BJ (cell line): ENCODE results near the gene ULK1. TPM values are rescaled to one million over a fixed set of nuclear protein-coding genes. Genes with fewer than 3 reads are reported as not detected.
"Not testable (repeated sequence)": the region's sequence is repeated elsewhere in the genome, so short reads cannot be mapped to it uniquely, and the experiment has no call there.

Experiments
- CTCF ChIA-PET: fragments of 350-600 bp; formaldehyde crosslinking; extraction: SDS; loops from one replicate; lab custom pipeline; 2021; ENCODE audit warnings: antibody characterized with exemption, inconsistent platforms; lab: Yijun Ruan, JAX
- POLR2A ChIA-PET: fragments of 300-600 bp; sonication (Branson Sonifier 250); formaldehyde crosslinking; extraction: SDS; loops from one replicate; lab custom pipeline; 2021; ENCODE audit warnings: antibody characterized with exemption; lab: Charles Lee
- DNase-seq: peaks from one replicate; pipeline ENCODE4 v3.0.0-alpha.2; 2011; ENCODE audit warnings: low read depth
- H3K27me3 ChIP-seq: 2 replicates; pipeline ENCODE4 v1.6.0; 2011; ENCODE audit warnings: low read length; ENCODE audit not compliant: control insufficient read depth, insufficient read depth
- H3K36me3 ChIP-seq: 2 replicates; pipeline ENCODE4 v1.5.1; 2011; ENCODE audit warnings: low read length; ENCODE audit not compliant: control insufficient read depth, insufficient read depth
- H3K4me3 ChIP-seq: 2 replicates; pipeline ENCODE4 v1.5.1; 2011; ENCODE audit warnings: low read depth, mild to moderate bottlenecking, control low read depth, low read length
- polyA plus RNA-seq: library from polyadenylated mRNA; depleted of rRNA; stranded (reverse); fragments of >200 nt; gene quantifications from 2 replicates; pipeline ENCODE4 v1.2.3, GENCODE V29; 2011
- TF ChIP-seq, protein P1 (sequence below): IDR thresholded peaks from 2 replicates; pipeline ENCODE4 v1.5.1; 2011; ENCODE audit warnings: low read depth, mild to moderate bottlenecking, control low read depth, inconsistent platforms, low read length, moderate library complexity; ENCODE audit not compliant: insufficient read depth

ULK1 gene
- polyA plus RNA-seq, 1 experiment: 13.7 TPM

DNA sequence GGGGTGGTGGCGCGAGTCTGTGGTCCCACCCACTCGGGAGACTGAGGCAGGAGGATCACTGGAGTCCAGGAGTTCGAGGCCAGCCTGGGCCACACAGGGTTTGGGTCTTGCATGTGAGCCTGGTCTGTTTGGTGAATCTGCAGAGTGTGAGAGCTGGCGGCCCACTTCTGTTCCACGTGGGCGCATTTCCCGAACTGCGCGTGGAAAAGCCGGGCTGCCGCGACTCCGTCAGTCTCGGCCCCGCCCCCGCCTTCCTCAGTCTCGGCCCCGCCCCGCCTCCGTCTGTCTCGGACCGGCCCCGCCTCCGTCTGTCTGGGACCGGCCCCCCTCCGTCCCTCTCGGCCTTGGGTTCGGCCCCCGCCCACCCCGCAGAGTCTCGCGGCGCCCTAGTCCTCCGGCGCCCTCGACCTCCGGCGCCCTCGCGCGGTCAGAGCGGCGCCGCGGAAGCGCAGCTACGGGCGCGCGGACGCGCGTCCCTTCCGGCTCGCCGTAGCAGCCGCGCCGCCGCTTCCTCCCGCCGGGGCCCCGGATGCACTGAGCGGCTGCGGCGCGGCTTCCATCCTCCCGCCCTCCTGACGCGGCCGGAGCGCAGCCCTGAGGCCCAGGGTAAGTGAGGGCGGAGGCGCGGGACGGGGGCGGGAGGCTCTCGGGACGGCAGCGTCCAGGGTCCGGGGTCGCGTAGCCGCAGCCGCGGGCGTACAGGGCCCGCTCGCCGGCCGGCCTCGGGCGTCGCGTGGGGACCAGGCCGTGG lies 55.2 kb downstream of the ULK1 start, which contains the start of gene EP400:
EP400 (plus strand) TSS at position 512 of the 751 bp plus-strand sequence. CDS start 10,678 bp downstream, outside the sequence.
- CTCF ChIA-PET: interaction anchor here (0.6 to 2.3 kb wide), 11 partner anchors 9 to 1724 kb away, joined by 3 to 11 read pairs (median 3); partner anchors contain the start of gene ADGRD1
- peak within 1 kb of the TSS; percentile 84 for H3K4me3 ChIP-seq
- peak; percentile 52 for DNase-seq
- no peaks in the 10 kb centered on the region for H3K27me3 ChIP-seq
- POLR2A ChIA-PET: interaction anchor here (0.6 kb wide), 2 partner anchors 14 to 1071 kb away, joined by 3 to 4 read pairs; no protein-coding TSS in a partner anchor
- peaks cover 2% of the 10 kb centered on the region for H3K36me3 ChIP-seq
- TF ChIP-seq, protein P1, sequence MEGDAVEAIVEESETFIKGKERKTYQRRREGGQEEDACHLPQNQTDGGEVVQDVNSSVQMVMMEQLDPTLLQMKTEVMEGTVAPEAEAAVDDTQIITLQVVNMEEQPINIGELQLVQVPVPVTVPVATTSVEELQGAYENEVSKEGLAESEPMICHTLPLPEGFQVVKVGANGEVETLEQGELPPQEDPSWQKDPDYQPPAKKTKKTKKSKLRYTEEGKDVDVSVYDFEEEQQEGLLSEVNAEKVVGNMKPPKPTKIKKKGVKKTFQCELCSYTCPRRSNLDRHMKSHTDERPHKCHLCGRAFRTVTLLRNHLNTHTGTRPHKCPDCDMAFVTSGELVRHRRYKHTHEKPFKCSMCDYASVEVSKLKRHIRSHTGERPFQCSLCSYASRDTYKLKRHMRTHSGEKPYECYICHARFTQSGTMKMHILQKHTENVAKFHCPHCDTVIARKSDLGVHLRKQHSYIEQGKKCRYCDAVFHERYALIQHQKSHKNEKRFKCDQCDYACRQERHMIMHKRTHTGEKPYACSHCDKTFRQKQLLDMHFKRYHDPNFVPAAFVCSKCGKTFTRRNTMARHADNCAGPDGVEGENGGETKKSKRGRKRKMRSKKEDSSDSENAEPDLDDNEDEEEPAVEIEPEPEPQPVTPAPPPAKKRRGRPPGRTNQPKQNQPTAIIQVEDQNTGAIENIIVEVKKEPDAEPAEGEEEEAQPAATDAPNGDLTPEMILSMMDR: 0 out of 2 replicates have a peak, but pooled peaks have one; percentile 14

DNA sequence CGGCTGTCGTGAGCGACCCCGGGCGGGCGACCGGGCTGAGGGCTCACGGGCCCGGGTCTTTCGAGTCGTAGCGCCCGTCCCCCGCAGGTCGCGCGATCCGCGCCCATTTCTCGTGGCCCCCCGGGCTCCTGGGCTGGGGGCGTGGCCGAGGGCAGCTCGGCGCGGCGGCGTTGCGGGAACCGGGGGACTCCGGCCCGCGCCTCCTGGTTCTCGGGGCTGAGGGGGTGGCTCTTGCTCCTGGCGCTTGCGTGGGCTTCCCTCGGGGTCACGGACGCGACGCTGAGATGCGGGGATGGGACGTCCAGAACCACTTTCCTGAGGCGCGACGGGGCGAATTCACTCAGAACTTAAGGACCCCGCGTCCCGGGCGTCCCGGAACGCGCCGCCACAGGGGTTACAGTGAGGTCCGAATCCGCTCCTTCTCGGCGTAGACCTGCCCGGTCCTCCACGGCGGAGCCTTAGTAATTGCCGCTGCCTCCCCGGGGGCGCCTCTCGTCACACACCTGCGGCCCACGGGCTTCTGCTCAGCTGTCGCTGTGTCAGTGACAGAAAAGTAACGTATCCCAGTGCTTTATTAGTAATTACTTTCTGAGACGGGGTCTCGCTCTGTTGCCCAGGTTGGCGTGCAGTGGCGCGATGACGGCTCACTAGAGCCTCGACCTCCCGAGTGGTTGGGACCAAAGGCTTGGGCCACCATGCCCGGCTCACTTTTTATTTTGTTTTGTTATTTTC lies 55.9 kb downstream of the ULK1 start:
- peak overlapping the region; percentile 84 for H3K4me3 ChIP-seq
- DNase-seq: no peak
- POLR2A ChIA-PET: interaction anchor here (0.6 kb wide), 1 partner anchor 1072 kb away, joined by 4 read pairs; no protein-coding TSS in a partner anchor
- CTCF ChIA-PET: interaction anchor here (0.7 to 2.3 kb wide), 7 partner anchors 14 to 997 kb away, joined by 3 to 11 read pairs (median 4); partner anchors contain the start of gene ADGRD1
- TF ChIP-seq, protein P1: no peak
- H3K36me3 ChIP-seq: no peaks in the 10 kb centered on the region
- no peaks in the 10 kb centered on the region for H3K27me3 ChIP-seq

DNA sequence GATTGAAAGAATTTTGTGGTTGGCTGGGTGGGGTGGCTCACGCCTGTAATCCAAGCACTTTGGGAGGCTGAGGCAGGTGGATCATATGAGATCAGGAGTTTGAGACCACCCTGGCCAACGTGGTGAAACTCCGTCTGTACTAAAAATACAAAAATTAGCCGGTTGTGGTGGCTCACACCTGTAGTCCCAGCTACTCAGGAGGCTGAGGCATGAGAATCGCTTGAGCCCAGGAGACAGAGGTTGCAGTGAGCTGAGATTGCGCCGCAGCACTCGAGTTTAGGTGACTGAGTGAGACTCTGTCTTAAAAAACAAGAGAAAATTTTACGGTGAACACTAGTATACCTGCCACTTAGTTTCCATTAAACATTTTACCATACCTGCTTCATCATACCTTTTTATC lies 59.4 kb downstream of the ULK1 start:
- H3K4me3 ChIP-seq, POLR2A ChIA-PET, H3K27me3 ChIP-seq, H3K36me3 ChIP-seq, DNase-seq, CTCF ChIA-PET: not testable (repeated sequence)

DNA sequence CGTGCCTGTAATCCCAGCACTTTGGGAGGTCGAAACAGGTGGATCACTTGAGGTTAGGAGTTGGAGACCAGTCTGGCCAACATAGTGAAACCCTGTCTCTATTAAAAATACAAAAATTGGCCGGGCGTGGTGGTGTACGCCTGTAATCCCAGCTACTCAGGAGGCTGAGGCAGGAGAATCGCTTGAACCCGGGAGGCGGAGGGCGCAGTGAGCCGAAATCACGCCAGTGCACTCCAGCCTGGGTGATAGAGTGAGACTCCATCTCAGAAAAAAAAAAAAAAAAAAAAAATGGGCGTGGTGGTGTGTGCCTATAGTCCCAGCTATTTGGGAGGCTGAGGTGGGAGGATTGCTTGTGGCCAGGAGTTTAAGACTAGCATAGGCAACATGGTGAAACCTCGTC lies 60.0 kb downstream of the ULK1 start:
- H3K36me3 ChIP-seq, DNase-seq, POLR2A ChIA-PET, H3K27me3 ChIP-seq, H3K4me3 ChIP-seq: not testable (repeated sequence)
- CTCF ChIA-PET: interaction anchor here (0.8 kb wide), 1 partner anchor 124 kb away, joined by 3 read pairs; no protein-coding TSS in a partner anchor

DNA sequence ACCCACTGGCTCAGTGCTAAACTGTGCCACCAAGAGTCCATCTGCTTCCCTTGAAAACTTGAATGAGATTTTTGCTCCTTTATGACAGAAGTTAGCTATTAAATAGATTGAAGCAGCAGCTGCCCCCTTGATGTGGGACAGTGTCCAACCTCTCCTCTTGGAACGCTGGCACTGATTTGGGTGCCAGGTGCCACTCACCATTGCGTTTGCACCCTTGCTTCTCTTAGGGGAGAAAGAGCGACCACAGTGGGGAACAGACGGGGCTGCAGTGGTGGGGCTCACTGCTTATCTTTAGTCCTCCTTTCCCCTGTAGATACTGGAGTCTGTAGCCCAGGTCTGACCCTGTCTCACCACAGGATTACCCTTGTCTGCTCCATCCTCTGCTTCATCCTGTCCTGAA lies 64.7 kb downstream of the ULK1 start:
- CTCF ChIA-PET: no interaction called here
- DNase-seq: no peak

More for the DNA sequence above, 64.7 kb downstream of the ULK1 start:
- TF ChIP-seq, protein P1: no peak
- POLR2A ChIA-PET: no interaction called here
- Histone ChIP-seq H3K36me3 (peaks cover 4% of the 10 kb centered on the region; the same call in 1 of the 2 replicates), H3K27me3 (no peaks in the 10 kb centered on the region), H3K4me3 (no peak overlapping the region)
